ENCODE data around the gene COQ4.

DNA sequence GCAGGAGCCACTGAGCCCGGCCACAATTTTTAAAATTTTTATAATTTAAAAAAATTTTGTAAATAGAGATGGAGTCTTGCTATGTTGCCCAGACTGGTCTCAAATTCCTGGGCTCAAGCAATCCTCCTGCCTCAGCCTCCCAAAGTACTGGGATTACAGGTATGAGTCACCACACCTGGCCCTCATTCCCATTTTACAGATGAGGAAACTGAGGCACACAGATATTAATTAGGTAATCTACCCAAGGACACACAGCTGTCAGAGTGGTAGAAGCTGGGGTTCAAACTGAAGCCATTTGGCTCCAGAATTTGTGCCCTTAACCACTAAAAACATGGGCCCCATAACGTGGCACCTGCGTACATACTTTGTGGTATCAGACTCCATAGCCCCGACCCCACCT lies 7.9 kb upstream of the COQ4 start:
- TF ChIP-seq SIN3A (IDR thresholded peaks at IDR 0.05; ENCODE audit: borderline replicate concordance, insufficient read depth, low read length), result no peak
- TF ChIP-seq POLR2AphosphoS5 (IDR thresholded peaks at IDR 0.05; ENCODE audit: low read depth, low read length), result no peak
- no peak for TF ChIP-seq FOXP2 (optimal IDR thresholded peaks at IDR 0.05; ENCODE audit: borderline replicate concordance, extremely low read depth, extremely low read length, insufficient read depth)

All from PFSK-1 (cell line).